IMR-90 (cell line): Measurements from ENCODE around the gene MYOCD. TPM values are rescaled to one million over a fixed set of nuclear protein-coding genes. Genes with fewer than 3 reads are reported as not detected.
A peak's percentile ranks its signal among the peaks of the same experiment; 100 is the strongest.

Source experiments
- ATAC-seq: fragments of 200-7000 bp; cut with Tn5 transposase; 2 replicates; pipeline ENCODE4 v1.9.1; 2020; ENCODE audit warnings: low read depth, mild to moderate bottlenecking, moderate library complexity
- BruUV-seq: library from RNA; stranded (reverse); fragments of 400-500 nt; replicated peaks from 2 replicates; lab custom pipeline; 2021; lab: Mats Ljungman, UMichigan
- CTCF ChIA-PET: fragments of 300-600 bp; formaldehyde crosslinking; extraction: SDS; loops from one replicate; lab custom pipeline; 2021; ENCODE audit warnings: antibody characterized with exemption; lab: Yijun Ruan, JAX
- POLR2A ChIA-PET: fragments of 300-600 bp; sonication (Branson Sonifier 250); formaldehyde crosslinking; loops from one replicate; lab custom pipeline; 2022; ENCODE audit warnings: antibody characterized with exemption; ENCODE audit not compliant: unreplicated experiment; lab: Charles Lee
- DNase-seq: peaks from one replicate; pipeline ENCODE4 v3.0.0; 2013
- H2AFZ ChIP-seq: replicated peaks from 2 replicates; pipeline ENCODE3; 2013; ENCODE audit warnings: low read length, mild to moderate bottlenecking; ENCODE audit not compliant: poor library complexity
- H2AK5ac ChIP-seq: 2 replicates; pipeline ENCODE4 v1.6.1; 2013; ENCODE audit warnings: low read depth, low read length, inconsistent platforms
- H2AK9ac ChIP-seq: replicated peaks from 2 replicates; pipeline ENCODE3; 2013; ENCODE audit warnings: mild to moderate bottlenecking, low read depth, low read length, moderate library complexity; ENCODE audit not compliant: poor library complexity
- H2BK120ac ChIP-seq: 2 replicates; pipeline ENCODE4 v1.6.1; 2013; ENCODE audit warnings: low read depth, low read length, inconsistent platforms
- H2BK15ac ChIP-seq: 3 replicates; pipeline ENCODE4 v1.6.1; 2013; ENCODE audit warnings: low read depth, low read length, inconsistent platforms
- H2BK20ac ChIP-seq: 2 replicates; pipeline ENCODE4 v1.6.1; 2013; ENCODE audit warnings: low read depth, mild to moderate bottlenecking, inconsistent platforms, low read length, moderate library complexity
- H2BK5ac ChIP-seq: 2 replicates; pipeline ENCODE4 v1.6.1; 2013; ENCODE audit warnings: mild to moderate bottlenecking, low read depth, low read length, inconsistent platforms; ENCODE audit not compliant: poor library complexity, severe bottlenecking
- H3K14ac ChIP-seq: replicated peaks from 2 replicates; pipeline ENCODE4 v1.6.1; 2013; ENCODE audit warnings: low read depth, low read length, inconsistent platforms
- H3K18ac ChIP-seq: 2 replicates; pipeline ENCODE4 v1.6.1; 2013; ENCODE audit warnings: low read depth, low read length, control low read depth
- H3K23ac ChIP-seq: 2 replicates; pipeline ENCODE4 v1.6.1; 2013; ENCODE audit warnings: low read depth, low read length, inconsistent platforms
- H3K27ac ChIP-seq: 2 replicates; pipeline ENCODE4 v1.5.1; 2013; ENCODE audit warnings: mild to moderate bottlenecking, control low read depth, low read length; ENCODE audit not compliant: insufficient read depth
- H3K27me3 ChIP-seq: 2 replicates; pipeline ENCODE4 v1.6.1; 2013; ENCODE audit warnings: low read length; ENCODE audit not compliant: control insufficient read depth, insufficient read depth
- H3K36me3 ChIP-seq: 2 replicates; pipeline ENCODE4 v1.6.1; 2013; ENCODE audit warnings: low read length, mixed read lengths; ENCODE audit not compliant: control insufficient read depth, insufficient read depth
- H3K4ac ChIP-seq: 2 replicates; pipeline ENCODE4 v1.6.1; 2013; ENCODE audit warnings: low read depth, low read length, inconsistent platforms
- H3K4me1 ChIP-seq: 2 replicates; pipeline ENCODE4 v1.6.1; 2013; ENCODE audit warnings: low read length, mixed read lengths; ENCODE audit not compliant: control insufficient read depth, insufficient read depth
- H3K4me2 ChIP-seq: 2 replicates; pipeline ENCODE4 v1.6.1; 2013; ENCODE audit warnings: low read depth, mild to moderate bottlenecking, control low read depth, low read length, moderate library complexity
- H3K4me3 ChIP-seq: 2 replicates; pipeline ENCODE4 v1.5.1; 2013; ENCODE audit warnings: low read depth, mild to moderate bottlenecking, control low read depth, low read length, moderate library complexity; ENCODE audit not compliant: insufficient read depth
- H3K56ac ChIP-seq: 2 replicates; pipeline ENCODE4 v1.6.1; 2013; ENCODE audit warnings: low read length, inconsistent platforms; ENCODE audit not compliant: insufficient read depth; ENCODE audit errors: extremely low read depth
- H3K79me1 ChIP-seq, 2 experiments: 2 replicates each; pipeline ENCODE4 v1.6.1; 2013; ENCODE audit warnings: low read length in 2 of 2, inconsistent platforms in 1 of 2, low read depth in 1 of 2
- H3K9ac ChIP-seq: 2 replicates; pipeline ENCODE4 v1.6.1; 2013; ENCODE audit warnings: low read depth, low read length, control low read depth
- H3K9me1 ChIP-seq: 2 replicates; pipeline ENCODE4 v1.6.1; 2013; ENCODE audit warnings: low read length, inconsistent platforms; ENCODE audit not compliant: insufficient read depth
- H3K9me3 ChIP-seq: 2 replicates; pipeline ENCODE4 v1.6.1; 2013; ENCODE audit warnings: low read length; ENCODE audit not compliant: control insufficient read depth, insufficient read depth
- H4K20me1 ChIP-seq: 2 replicates; pipeline ENCODE4 v1.6.1; 2013; ENCODE audit warnings: low read length, inconsistent platforms; ENCODE audit not compliant: insufficient read depth
- H4K5ac ChIP-seq: 2 replicates; pipeline ENCODE4 v1.6.1; 2013; ENCODE audit warnings: mild to moderate bottlenecking, low read depth, low read length, control low read depth
- H4K8ac ChIP-seq, 2 experiments: 2 replicates each; pipeline ENCODE4 v1.6.1; 2013; ENCODE audit warnings: low read depth in 2 of 2, low read length in 2 of 2, control low read depth in 1 of 2, inconsistent platforms in 1 of 2
- H4K91ac ChIP-seq: 2 replicates; pipeline ENCODE4 v1.6.1; 2013; ENCODE audit warnings: low read depth, low read length, inconsistent platforms; ENCODE audit not compliant: insufficient read depth
- CHD1 ChIP-seq: IDR thresholded peaks from 2 replicates; pipeline ENCODE4 v1.6.1; 2012; ENCODE audit warnings: low read depth, low read length, improper control_type of control experiment
- MAZ ChIP-seq: IDR thresholded peaks from 2 replicates; pipeline ENCODE4 v1.6.1; 2012; ENCODE audit warnings: low read depth, mild to moderate bottlenecking, low read length, improper control_type of control experiment, moderate library complexity, borderline replicate concordance
- RAD21 ChIP-seq: IDR thresholded peaks from 2 replicates; pipeline ENCODE4 v1.6.1; 2012; ENCODE audit warnings: low read length, improper control_type of control experiment
- RFX5 ChIP-seq: IDR thresholded peaks from 2 replicates; pipeline ENCODE4 v1.8.0; 2012; ENCODE audit warnings: low read depth, mild to moderate bottlenecking, low read length, moderate library complexity
- WGBS, 2 experiments: methylation state at CpG; one replicate each; pipeline versions ENCODE4 v1.1.5 to v1.1.7; 2013; ENCODE audit warnings: missing lambda C conversion rate in 2 of 2; ENCODE audit not compliant: insufficient read length in 1 of 2; ENCODE audit errors: extremely low coverage in 2 of 2; 5-methylcytosine and 5-hydroxymethylcytosine counted together
- dilution Hi-C: fragments of 300-500 bp; cut with HindIII; formaldehyde crosslinking; loops from one replicate; pipeline ENCODE4 v1.14.3; 2018; ENCODE audit warnings: low sequenced_read_pairs; ENCODE audit not compliant: unreplicated experiment
- in situ Hi-C: fragments of 300-500 bp; cut with MboI; formaldehyde crosslinking; loops from 3 replicates; pipeline ENCODE4 v1.14.3; 2019; ENCODE audit warnings: low sequenced_read_pairs, inconsistent platforms, mixed read lengths
- intact Hi-C: fragments of 100-400 bp; cut with micrococcal nuclease; formaldehyde crosslinking; loops from 2 replicates; pipeline ENCODE4 v1.10.0; 2022
- polyA plus RNA-seq, 3 experiments: library from polyadenylated mRNA; depleted of rRNA; stranded (reverse); fragments of >200 nt; gene quantifications; 2 replicates each; pipeline ENCODE4 v1.2.3, GENCODE V29; 2012; ENCODE audit warnings: low replicate concordance in 1 of 3
- total RNA-seq: library from RNA; depleted of rRNA; stranded (reverse); fragments of >200 nt; gene quantifications from 2 replicates; pipeline ENCODE4 v1.2.3, GENCODE V29; 2012

The MYOCD gene
- total and polyA plus RNA-seq, 2 of the 4 experiments (the other 2 are of a cell fraction), result 10.6 to 20.1 TPM

- no peaks in the 10 kb centered on the region for H3K79me1 ChIP-seq
- H2BK120ac ChIP-seq, result no peak within 1 kb of the TSS
- H2AK5ac ChIP-seq, result no peak within 1 kb of the TSS
- H3K27ac ChIP-seq, result no peak within 1 kb of the TSS
- H2AK9ac ChIP-seq, result peak within 1 kb of the TSS; percentile 74
- no peaks in the 10 kb centered on the region for H3K4me1 ChIP-seq
- ChIA-PET POLR2A (no interaction called here), CTCF (interaction anchor here (0.5 to 0.6 kb wide), 2 partner anchors 251 to 1324 kb away, joined by 3 read pairs; no protein-coding TSS in a partner anchor)
- H3K18ac ChIP-seq, result no peak within 1 kb of the TSS
- H3K4me3 ChIP-seq, result peak within 1 kb of the TSS; percentile 68
- no peaks in the 10 kb centered on the region for H3K9me3 ChIP-seq
- H3K9ac ChIP-seq, result 0 out of 2 replicates have a peak within 1 kb of the TSS, but pooled peaks have one; percentile 33
- peaks cover 23% of the 10 kb centered on the region for H3K27me3 ChIP-seq
- TF ChIP-seq RAD21 (0 out of 2 replicates have a peak, but pooled peaks have one; percentile 13), MAZ (0 out of 2 replicates have a peak, but pooled peaks have one; percentile 29), RFX5 (no peak), CHD1 (no peak)
- no peak within 1 kb of the TSS for H4K8ac ChIP-seq
- H4K5ac ChIP-seq, result no peak within 1 kb of the TSS
- no peak within 1 kb of the TSS for H3K56ac ChIP-seq
- H2AFZ ChIP-seq, result peak within 1 kb of the TSS; percentile 95
- in situ Hi-C loops, result no loop called here
- DNase-seq, result peak; percentile 59
- H3K9me1 ChIP-seq, result no peaks in the 10 kb centered on the region
- no peaks in the 10 kb centered on the region for H4K20me1 ChIP-seq
- no TSS peak for BruUV-seq
- H3K14ac ChIP-seq, result no peak within 1 kb of the TSS
- H2BK5ac ChIP-seq, result no peak within 1 kb of the TSS
- intact Hi-C loops, result loop anchor here (10.0 kb wide), 1 partner anchor 195 kb away; no protein-coding TSS in a partner anchor
- H3K4ac ChIP-seq, result no peak within 1 kb of the TSS
- H3K4me2 ChIP-seq, result peak within 1 kb of the TSS; percentile 91
- H3K36me3 ChIP-seq, result no peaks in the 10 kb centered on the region
- no peak within 1 kb of the TSS for H4K91ac ChIP-seq
- no peak within 1 kb of the TSS for H2BK20ac ChIP-seq
- WGBS, 2 experiments, result 1% methylated on average over 19 of the region's 86 CpGs; no CpG with 5 or more reads in 1 of the 2 experiments
- peak; percentile 99 for ATAC-seq
- H3K23ac ChIP-seq, result no peak within 1 kb of the TSS
- no peak within 1 kb of the TSS for H2BK15ac ChIP-seq
- dilution Hi-C loops, result no loop called here
Observed at GRCh38 chr17:12789481-12790248, 124.0 kb downstream of the MYOCD start, which contains the start of gene ARHGAP44. Gene ARHGAP44 (plus strand): TSS chr17:12789498. CDS start chr17:12789839, 341 bp downstream.
